Uterus (tissue), 4 donors: ENCODE data around the gene DENND1A. TPM values are rescaled to one million over a fixed set of nuclear protein-coding genes. Genes with fewer than 3 reads are reported as not detected.

Experiments
- DNase-seq, 2 donors: peaks; one replicate each; pipeline ENCODE4 v3.0.0-alpha.2; 2019 to 2020
- H3K27ac ChIP-seq, 2 donors: fragments of 200-600 bp; sonication (generic); 1 replicate in 1 of 2; 2 replicates in 1 of 2; pipeline ENCODE4 v1.5.1; 2016 to 2018
- H3K27me3 ChIP-seq, 2 donors: fragments of 200-600 bp; sonication (generic); one replicate each; pipeline ENCODE4 v1.5.1; 2018 to 2019; ENCODE audit warnings: control low read depth in 1 of 2
- H3K36me3 ChIP-seq, 2 donors: fragments of 200-600 bp; sonication (generic); one replicate each; pipeline ENCODE4 v1.5.1; 2019; ENCODE audit warnings: control low read depth in 1 of 2
- H3K4me1 ChIP-seq, 2 donors: fragments of 200-600 bp; sonication (generic); one replicate each; pipeline ENCODE4 v1.5.1; 2018 to 2019; ENCODE audit warnings: control low read depth in 1 of 2
- H3K4me3 ChIP-seq, 2 donors: fragments of 200-600 bp; sonication (generic); 1 replicate in 1 of 2; 2 replicates in 1 of 2; pipeline ENCODE4 v1.5.1; 2018 to 2019; ENCODE audit warnings: mild to moderate bottlenecking in 1 of 2
- H3K9me3 ChIP-seq, 2 donors: fragments of 200-600 bp; sonication (generic); one replicate each; pipeline ENCODE4 v1.5.1; 2019; ENCODE audit warnings: control low read depth in 1 of 2
- POLR2A ChIP-seq, 2 donors: fragments of 450-650 bp; IDR thresholded peaks; one replicate each; pipeline ENCODE4 v1.6.1; 2016; ENCODE audit warnings: antibody characterized with exemption in 2 of 2, mild to moderate bottlenecking in 1 of 2, moderate library complexity in 1 of 2
- intact Hi-C: fragments of 100-400 bp; cut with DNase I; formaldehyde crosslinking; loops from one replicate; pipeline ENCODE4 v1.15.1; 2023; ENCODE audit warnings: low total_unique reads
- total RNA-seq, 4 donors: library from RNA; depleted of rRNA in 3 of 4; stranded (reverse); fragments of >200 nt in 3 of 4; gene quantifications; one replicate each; pipeline versions ENCODE4 v1.1.0 to v1.2.4, GENCODE V29; 2014 to 2023
- TF ChIP-seq, protein P1 (sequence below), 4 experiments: fragments of 200-600 bp in 2 of 4; fragments of 450-650 bp in 2 of 4; sonication (generic) in 2 of 4; IDR thresholded peaks; one replicate each; pipeline ENCODE4 v1.5.1; 2016 to 2019; ENCODE audit warnings: antibody characterized with exemption in 4 of 4, mild to moderate bottlenecking in 2 of 4, moderate library complexity in 1 of 4
- donor health status: DM: yes; HTN: yes; CAD: no.

DENND1A gene
- total RNA-seq, 4 donors from 2014 or later = 10.8 to 34.5 (median 22.6) TPM

DNA sequence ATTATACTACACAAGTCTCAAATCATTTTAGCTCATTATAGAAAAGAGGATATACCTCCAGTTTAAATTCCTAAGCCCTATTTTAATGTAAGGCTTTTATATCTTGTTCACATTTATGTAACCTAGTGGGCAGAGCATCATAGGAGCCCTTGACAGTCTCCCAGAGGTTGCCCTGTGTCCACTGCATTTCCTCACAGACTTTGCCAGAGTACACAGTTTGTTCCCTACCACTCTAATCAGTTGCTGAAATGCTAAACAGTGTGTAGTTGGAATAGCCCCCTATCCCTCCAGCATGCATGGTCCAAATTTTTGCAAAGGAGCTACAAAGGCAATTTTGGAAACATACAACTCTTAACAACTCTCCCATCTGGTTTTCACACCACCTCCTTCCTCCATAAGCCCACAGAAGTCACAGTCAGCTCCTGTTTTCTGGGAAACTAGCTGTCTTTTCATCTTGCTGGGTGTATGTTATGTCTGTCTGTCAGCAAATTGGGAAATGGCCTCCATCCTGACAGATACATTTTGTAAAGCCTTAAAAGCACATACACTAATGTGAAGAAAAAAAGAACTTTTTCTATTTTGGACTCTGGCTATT is 212.2 kb downstream of the DENND1A start:
- Histone ChIP-seq H3K36me3 (no peaks in the 10 kb centered on the region), H3K27ac (no peak overlapping the region), H3K4me1 (no peaks in the 10 kb centered on the region), H3K9me3 (no peaks in the 10 kb centered on the region), H3K27me3 (no peaks in the 10 kb centered on the region), H3K4me3 (no peak overlapping the region)
- intact Hi-C loops = no loop called here
- TF ChIP-seq POLR2A (IDR thresholded peaks at IDR 0.05) = no peak
- TF ChIP-seq, protein P1, sequence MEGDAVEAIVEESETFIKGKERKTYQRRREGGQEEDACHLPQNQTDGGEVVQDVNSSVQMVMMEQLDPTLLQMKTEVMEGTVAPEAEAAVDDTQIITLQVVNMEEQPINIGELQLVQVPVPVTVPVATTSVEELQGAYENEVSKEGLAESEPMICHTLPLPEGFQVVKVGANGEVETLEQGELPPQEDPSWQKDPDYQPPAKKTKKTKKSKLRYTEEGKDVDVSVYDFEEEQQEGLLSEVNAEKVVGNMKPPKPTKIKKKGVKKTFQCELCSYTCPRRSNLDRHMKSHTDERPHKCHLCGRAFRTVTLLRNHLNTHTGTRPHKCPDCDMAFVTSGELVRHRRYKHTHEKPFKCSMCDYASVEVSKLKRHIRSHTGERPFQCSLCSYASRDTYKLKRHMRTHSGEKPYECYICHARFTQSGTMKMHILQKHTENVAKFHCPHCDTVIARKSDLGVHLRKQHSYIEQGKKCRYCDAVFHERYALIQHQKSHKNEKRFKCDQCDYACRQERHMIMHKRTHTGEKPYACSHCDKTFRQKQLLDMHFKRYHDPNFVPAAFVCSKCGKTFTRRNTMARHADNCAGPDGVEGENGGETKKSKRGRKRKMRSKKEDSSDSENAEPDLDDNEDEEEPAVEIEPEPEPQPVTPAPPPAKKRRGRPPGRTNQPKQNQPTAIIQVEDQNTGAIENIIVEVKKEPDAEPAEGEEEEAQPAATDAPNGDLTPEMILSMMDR (IDR thresholded peaks at IDR 0.05) = no peak
- no peak for DNase-seq

DNA sequence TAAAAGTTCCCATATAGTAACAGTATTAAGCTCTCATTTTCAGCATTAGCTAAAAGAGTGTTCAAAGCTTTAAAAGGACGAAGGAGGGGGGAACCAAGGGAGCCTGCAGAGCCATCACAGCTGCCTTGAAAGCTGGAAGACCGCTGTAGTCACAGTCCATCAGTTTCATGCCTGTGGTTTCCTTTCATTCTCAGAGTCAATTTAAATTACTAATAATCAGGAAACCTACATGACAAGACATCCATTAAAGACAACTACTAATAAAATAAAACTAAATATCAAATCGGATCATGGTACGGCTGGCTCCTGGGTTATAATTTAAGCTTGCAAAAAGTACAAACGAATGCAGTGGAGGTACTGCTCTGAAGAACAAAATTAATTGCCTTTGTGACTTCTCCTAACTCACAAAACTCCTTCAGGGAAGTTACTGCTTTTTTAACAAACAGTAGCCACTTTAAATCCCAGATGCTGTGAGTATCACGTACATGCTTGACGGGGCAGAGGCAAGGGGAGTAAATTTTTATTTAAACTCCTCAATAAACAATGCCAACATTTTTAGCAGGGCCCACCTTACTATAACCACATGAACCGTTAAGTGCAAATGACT is 213.5 kb downstream of the DENND1A start:
- no peaks in the 10 kb centered on the region for H3K36me3 ChIP-seq
- no peaks in the 10 kb centered on the region for H3K9me3 ChIP-seq
- no peak overlapping the region for H3K27ac ChIP-seq
- DNase-seq = no peak
- no peak for TF ChIP-seq POLR2A (IDR thresholded peaks at IDR 0.05)
- TF ChIP-seq, protein P1 (IDR thresholded peaks at IDR 0.05) = no peak
- intact Hi-C loops = no loop called here
- H3K4me3 ChIP-seq = no peak overlapping the region
- no peaks in the 10 kb centered on the region for H3K4me1 ChIP-seq
- H3K27me3 ChIP-seq = no peaks in the 10 kb centered on the region

DNA sequence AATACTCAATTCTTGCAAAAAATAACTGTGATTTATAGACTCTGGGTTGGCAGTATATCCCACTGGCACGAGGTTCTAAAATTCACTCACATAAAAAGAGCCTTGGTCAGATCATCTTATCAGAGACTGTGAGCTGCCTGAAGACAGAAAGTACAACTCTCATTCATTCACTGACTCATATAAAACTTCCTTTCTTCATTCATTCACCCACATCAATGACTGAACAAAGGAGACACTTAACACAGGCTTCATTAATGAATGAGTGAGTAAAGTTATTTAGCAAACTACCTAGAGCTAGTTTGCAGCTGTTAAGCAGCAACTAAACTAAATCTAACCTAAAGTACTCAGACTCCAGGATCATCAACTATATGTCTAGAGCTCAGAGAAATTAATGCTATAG is 214.7 kb downstream of the DENND1A start:
- H3K36me3 ChIP-seq = no peaks in the 10 kb centered on the region
- intact Hi-C loops = no loop called here
- H3K27ac ChIP-seq = no peak overlapping the region
- H3K4me1 ChIP-seq = no peaks in the 10 kb centered on the region
- no peak overlapping the region for H3K4me3 ChIP-seq
- no peaks in the 10 kb centered on the region for H3K27me3 ChIP-seq
- no peak for DNase-seq
- no peak for TF ChIP-seq POLR2A (IDR thresholded peaks at IDR 0.05)
- TF ChIP-seq, protein P1 (IDR thresholded peaks at IDR 0.05) = no peak
- no peaks in the 10 kb centered on the region for H3K9me3 ChIP-seq

- intact Hi-C loops = no loop called here
- DNase-seq = no peak
- TF ChIP-seq, protein P1 (IDR thresholded peaks at IDR 0.05) = no peak
- TF ChIP-seq POLR2A (IDR thresholded peaks at IDR 0.05) = no peak
- Histone ChIP-seq H3K36me3 (no peaks in the 10 kb centered on the region), H3K4me1 (no peaks in the 10 kb centered on the region), H3K9me3 (no peaks in the 10 kb centered on the region), H3K4me3 (no peak overlapping the region), H3K27me3 (no peaks in the 10 kb centered on the region), H3K27ac (no peak overlapping the region)
Measured at GRCh38 chr9:123713282-123713681, 216.6 kb downstream of the DENND1A start.

GRCh38 chr9:123712399-123712798 is 217.5 kb downstream of the DENND1A start:
- no peak for DNase-seq
- intact Hi-C loops = no loop called here
- Histone ChIP-seq H3K4me3 (no peak overlapping the region), H3K36me3 (no peaks in the 10 kb centered on the region), H3K4me1 (no peaks in the 10 kb centered on the region), H3K9me3 (no peaks in the 10 kb centered on the region), H3K27me3 (no peaks in the 10 kb centered on the region), H3K27ac (no peak overlapping the region)
- TF ChIP-seq, protein P1 (IDR thresholded peaks at IDR 0.05) = no peak
- TF ChIP-seq POLR2A (IDR thresholded peaks at IDR 0.05) = no peak
